Measurements from ENCODE around the gene ABR.

DNA sequence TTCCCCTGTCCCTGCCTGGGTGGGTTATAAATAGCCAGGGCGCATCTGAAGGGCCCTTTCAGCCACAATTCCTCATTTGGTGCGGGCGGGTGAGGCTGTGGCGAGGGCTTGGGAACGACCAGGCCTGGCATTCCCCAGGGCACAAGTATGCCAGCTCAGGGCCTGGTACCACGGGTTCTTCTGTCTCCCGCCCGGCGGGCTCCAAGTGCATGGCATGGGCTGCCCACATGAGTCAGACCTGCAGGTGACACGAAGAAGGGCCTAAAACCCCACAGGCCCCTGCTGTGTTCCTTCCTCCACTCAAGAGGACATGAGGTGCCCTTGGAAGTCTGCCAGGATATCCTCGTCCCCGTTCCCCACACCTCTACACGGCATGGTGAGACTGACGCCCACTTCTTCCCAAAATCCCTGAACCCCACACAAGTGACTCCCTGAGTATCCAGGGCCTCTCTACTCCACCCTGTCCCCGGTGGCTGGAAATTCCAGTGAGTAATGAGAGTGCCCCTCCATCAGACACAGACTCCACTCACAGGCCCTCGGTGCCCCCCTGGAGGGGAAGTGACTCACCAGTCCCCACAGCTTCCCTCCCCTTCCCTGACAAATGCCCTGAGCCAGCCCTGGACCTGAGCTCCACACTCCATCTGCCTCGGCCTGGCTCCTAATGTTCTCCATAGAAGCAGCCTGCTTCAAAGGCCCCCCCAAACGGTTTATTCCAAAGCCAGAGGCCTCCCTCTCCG lies 68.8 kb downstream of the ABR start:
- TF ChIP-seq, protein P1, sequence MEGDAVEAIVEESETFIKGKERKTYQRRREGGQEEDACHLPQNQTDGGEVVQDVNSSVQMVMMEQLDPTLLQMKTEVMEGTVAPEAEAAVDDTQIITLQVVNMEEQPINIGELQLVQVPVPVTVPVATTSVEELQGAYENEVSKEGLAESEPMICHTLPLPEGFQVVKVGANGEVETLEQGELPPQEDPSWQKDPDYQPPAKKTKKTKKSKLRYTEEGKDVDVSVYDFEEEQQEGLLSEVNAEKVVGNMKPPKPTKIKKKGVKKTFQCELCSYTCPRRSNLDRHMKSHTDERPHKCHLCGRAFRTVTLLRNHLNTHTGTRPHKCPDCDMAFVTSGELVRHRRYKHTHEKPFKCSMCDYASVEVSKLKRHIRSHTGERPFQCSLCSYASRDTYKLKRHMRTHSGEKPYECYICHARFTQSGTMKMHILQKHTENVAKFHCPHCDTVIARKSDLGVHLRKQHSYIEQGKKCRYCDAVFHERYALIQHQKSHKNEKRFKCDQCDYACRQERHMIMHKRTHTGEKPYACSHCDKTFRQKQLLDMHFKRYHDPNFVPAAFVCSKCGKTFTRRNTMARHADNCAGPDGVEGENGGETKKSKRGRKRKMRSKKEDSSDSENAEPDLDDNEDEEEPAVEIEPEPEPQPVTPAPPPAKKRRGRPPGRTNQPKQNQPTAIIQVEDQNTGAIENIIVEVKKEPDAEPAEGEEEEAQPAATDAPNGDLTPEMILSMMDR (conservative IDR thresholded peaks at IDR 0.05; ENCODE audit: low read length), result no peak
- TF ChIP-seq EZH2phosphoT487 (IDR thresholded peaks at IDR 0.05; ENCODE audit: borderline replicate concordance), result no peak

All from Loucy (cell line).